Stimulated activated CD8-positive, alpha-beta memory T cell treated with anti-CD3 and anti-CD28 coated beads, Interleukin-15, amount 100 ng/mL, for 4 hours (primary cell): ENCODE measurements around the gene COL5A2.

Source experiments
- DNase-seq, 2 donors: peaks; one replicate each; pipeline ENCODE4 v3.0.0-alpha.2; 2020; ENCODE audit warnings: low read depth in 2 of 2

Gene COL5A2

DNA sequence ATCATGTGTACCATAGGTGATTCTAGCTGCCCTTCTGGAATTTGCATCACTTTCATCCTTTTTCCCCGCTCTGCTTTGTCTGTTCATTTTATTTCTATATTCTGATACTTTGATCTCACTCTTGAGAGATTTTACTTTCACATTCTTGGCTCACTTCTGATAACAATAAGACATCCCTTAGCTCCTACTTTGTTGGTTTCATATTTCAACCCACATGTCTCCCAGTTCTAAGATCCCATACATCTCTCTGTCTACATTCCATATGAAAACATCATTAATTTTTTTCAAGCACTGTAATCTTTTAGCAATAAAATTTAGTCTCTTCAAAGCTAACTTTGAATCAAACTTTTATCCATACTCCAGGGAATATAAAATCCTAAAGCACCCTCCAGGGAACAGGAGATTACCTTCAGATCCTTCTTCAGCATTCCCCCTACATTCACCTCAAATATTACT lies 129.8 kb downstream of the COL5A2 start:
- no peak for DNase-seq

GRCh38 chr2:189048189-189048588 lies 131.4 kb downstream of the COL5A2 start:
- DNase-seq = no peak

GRCh38 chr2:189047171-189047888 lies 132.2 kb downstream of the COL5A2 start:
- DNase-seq = no peak

GRCh38 chr2:189046320-189046719 lies 133.2 kb downstream of the COL5A2 start:
- no peak for DNase-seq

DNA sequence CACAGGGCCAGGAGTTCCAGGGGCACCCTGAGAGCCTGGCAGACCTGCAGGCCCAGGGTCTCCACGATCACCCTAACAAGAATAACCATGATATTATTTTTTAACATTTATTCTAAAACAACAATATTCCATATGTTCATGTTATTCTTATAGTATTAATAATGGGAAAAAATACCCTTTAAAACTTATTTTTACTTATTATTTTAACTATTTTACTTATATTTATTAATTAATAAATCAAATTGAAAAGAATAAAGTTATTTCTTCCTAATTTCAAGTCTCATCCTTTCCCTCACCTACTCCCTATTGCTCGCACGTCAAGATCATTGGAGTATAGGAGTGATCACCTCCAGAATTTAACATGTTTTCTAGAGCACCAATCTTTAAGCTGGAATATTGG lies 133.7 kb downstream of the COL5A2 start:
- no peak for DNase-seq

GRCh38 chr2:189037518-189037917 lies 142.0 kb downstream of the COL5A2 start:
- no peak for DNase-seq

DNA sequence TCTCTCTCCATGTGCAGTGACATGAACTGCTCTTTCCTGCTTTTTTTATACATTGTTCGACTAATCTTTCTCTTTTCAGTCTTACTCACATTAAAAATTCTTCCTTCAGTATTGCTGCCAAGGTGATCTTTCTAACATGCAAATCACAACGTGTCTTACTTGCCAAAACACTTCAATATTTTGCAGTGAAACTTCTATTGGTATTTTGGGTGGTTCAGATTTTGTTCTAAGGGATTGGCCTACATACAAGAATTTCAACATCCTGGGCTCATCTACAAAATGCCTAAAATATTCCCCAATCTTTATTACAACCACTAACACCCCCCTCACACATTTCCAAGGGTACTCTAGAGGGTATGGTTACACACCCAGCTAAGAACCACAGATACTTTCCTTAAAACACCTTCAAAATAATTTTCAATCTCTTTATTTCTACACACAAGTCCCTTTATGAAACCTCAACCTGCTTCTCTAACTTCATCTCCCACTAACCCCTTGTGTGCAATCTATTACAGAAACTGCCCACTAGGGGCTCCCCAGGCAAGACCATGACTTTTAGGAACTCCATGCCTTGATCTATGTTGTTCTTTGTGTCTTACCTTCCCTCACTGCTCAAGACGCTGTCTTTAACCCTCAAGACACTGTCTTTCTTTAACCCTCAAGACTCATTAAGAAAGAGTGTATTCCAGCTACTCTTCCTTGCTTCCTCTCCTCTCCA lies 154.5 kb downstream of the COL5A2 start:
- DNase-seq = no peak

GRCh38 chr2:189022492-189022891 lies 157.1 kb downstream of the COL5A2 start:
- no peak for DNase-seq

- DNase-seq = no peak
Measured at GRCh38 chr2:189022053-189022481, 157.5 kb downstream of the COL5A2 start.

DNA sequence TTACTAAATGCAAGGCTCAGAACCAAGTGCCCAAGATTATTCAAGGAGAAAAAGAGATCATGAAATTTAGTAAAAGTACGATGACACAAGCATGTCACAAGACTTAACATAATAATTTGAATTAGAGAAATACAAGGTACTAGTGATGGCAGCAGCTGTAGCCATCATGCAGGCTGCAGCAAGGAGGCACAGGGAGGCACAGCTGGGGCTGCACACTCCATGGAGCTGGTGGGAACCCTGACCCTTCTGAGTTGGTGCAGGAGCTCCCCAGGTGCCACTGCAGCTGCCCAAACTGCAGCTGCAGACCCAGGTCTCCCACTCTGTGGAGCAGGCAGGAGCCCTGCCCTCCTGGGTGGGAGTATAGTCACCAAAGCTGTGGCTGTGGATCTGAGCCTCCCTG lies 159.4 kb downstream of the COL5A2 start:
- no peak for DNase-seq

DNA sequence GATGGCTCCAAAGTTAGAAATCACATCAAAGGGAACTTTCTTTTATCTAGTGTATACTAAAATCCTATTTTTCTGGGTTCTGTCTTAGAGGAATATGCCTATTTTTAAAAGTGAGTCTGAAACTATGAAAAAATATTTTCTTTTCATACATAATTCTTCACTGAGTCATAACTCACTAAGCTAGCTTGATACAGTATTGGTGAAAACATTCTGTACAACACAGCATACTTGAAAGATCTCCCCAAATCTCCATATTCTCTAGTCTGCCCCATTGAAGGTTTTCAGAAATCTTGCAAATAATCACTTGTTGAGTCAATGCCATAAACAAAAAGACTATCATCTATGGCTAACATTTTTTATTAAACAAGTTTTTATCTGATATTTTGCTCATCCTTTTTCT lies 160.9 kb downstream of the COL5A2 start:
- DNase-seq = no peak

- no peak for DNase-seq
Measured at GRCh38 chr2:189016311-189016861, 163.2 kb downstream of the COL5A2 start.

DNA sequence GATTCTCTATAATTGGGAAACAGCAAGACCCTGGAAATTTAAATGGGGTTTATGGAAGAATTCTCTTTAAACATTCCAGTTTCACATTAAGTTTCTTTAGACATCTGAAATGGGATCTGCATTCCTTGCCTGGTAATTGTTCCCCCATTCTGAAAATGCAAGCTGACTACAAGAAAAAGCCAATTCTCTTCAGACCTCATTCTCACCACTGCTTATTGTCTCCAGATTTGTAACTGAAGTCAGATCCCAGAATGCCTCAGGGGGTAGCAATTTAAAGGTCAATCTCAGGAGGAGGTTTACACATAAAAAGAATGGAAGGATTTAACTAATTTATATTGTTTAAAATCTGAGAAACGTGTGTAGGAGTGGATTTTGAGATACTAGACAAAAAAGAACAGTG lies 164.2 kb downstream of the COL5A2 start:
- no peak for DNase-seq

DNA sequence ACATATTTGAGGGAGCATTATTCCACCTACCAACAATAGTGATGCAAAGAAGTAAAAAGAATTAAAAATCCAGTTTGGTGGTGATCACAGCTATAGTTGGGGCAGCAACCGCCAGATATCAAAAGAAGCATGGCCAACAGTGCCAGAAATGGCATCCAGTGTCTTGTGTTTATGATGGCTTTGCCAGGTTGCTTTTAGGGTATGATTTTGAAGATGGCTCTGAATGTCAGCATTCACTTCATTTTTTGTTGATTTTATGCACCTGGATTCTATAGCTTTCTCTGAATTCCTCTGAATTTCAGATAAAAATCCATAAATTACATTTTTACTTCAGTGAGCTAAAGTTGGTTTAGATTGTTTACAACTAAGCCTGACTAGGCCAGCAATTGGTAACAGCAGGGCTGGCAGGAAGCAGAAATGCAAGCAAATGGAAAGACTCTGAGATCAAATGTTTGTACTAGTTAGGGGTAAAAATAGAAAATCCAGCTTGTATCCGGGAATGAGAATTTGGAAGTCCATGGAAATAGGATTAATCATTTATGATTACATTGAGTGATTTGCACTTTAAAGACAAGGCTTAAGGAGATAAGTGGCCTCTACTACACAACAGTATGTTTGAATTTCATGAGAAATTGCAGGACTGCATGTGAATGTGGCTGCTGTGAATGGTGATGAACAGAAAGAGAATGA lies 165.0 kb downstream of the COL5A2 start:
- DNase-seq = no peak

GRCh38 chr2:189013671-189014448 lies 165.7 kb downstream of the COL5A2 start:
- DNase-seq = no peak

DNA sequence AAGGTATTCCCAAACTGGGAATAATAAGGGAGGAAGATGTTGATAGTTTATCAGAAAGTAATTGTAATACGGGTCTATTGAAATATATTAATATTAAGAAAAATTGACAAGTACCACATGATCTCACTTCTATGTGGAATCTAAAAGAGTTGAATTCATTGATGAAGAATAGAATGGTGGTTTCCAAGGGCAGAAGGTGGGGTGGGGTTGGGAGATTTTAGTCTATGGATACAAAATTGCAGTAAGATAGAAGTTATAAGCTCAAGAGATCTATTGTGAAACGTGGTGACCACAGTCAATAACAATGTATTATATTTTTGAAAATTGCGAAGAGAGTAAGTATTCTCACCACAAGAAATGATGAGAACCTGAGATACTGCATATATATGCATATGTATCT lies 166.5 kb downstream of the COL5A2 start:
- no peak for DNase-seq

GRCh38 chr2:189012351-189012750 lies 167.2 kb downstream of the COL5A2 start:
- DNase-seq = no peak

DNA sequence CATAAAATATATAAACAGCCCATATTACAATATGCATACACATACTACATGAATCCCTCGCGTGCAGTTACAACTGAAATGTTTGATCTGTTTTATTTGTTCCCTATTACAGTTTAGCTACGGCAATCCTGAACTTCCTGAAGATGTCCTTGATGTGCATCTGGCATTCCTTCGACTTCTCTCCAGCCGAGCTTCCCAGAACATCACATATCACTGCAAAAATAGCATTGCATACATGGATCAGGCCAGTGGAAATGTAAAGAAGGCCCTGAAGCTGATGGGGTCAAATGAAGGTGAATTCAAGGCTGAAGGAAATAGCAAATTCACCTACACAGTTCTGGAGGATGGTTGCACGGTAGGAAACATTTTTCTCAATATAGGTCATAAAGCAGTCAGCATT lies 169.0 kb downstream of the COL5A2 start:
- DNase-seq = no peak

- no peak for DNase-seq
Measured at GRCh38 chr2:189008555-189009262, 170.9 kb downstream of the COL5A2 start.

DNA sequence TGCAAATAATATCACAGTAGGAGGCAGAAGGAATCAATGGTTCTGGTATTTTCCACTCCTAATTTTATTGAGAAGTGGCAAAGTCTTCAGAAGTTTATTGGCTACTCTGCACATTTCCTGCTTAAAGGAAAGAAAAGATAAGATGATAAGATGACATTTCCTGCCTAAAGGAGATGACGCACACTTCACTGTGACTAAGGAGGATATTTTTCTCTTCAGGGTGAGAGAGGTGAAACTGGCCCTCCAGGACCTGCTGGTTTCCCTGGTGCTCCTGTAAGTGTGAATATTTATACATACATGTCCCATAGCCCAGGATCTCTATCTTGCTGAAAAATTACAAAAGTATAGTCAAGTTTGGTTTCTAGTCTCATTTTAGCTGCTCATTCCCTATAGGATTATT lies 177.5 kb downstream of the COL5A2 start:
- DNase-seq = no peak

GRCh38 chr2:189000221-189000620 lies 179.3 kb downstream of the COL5A2 start:
- DNase-seq = no peak
